Ascending aorta (tissue), 2 donors: ENCODE data around the gene RHBDL1. TPM values are rescaled to one million over a fixed set of nuclear protein-coding genes. Genes with fewer than 3 reads are reported as not detected.
A peak's percentile ranks its signal among the peaks of the same experiment; 100 is the strongest.

ENCODE experiments used
- DNase-seq, 2 donors: peaks; one replicate each; pipeline ENCODE4 v3.0.0-alpha.2; 2019; ENCODE audit warnings: low spot score in 2 of 2
- H3K27ac ChIP-seq, 2 donors: fragments of 200-600 bp; sonication (generic); one replicate each; pipeline ENCODE4 v1.5.1; 2016 to 2017; ENCODE audit warnings: mild to moderate bottlenecking in 1 of 2
- H3K27me3 ChIP-seq: fragments of 200-600 bp; sonication (generic); one replicate; pipeline ENCODE4 v1.5.1; 2017
- H3K36me3 ChIP-seq, 2 donors: fragments of 200-600 bp; sonication (generic); one replicate each; pipeline ENCODE4 v1.5.1; 2016
- H3K4me1 ChIP-seq, 2 donors: fragments of 200-600 bp; sonication (generic); one replicate each; pipeline ENCODE4 v1.5.1; 2016 to 2017; ENCODE audit warnings: mild to moderate bottlenecking in 1 of 2
- H3K4me3 ChIP-seq, 2 donors: fragments of 200-600 bp; sonication (generic); one replicate each; pipeline ENCODE4 v1.5.1; 2016 to 2017; ENCODE audit warnings: mild to moderate bottlenecking in 1 of 2
- H3K9me3 ChIP-seq, 2 donors: fragments of 200-600 bp; sonication (generic); one replicate each; pipeline ENCODE4 v1.5.1; 2016
- intact Hi-C: fragments of 100-400 bp; cut with DNase I; formaldehyde crosslinking; loops from one replicate; pipeline ENCODE4 v1.15.1; 2023
- total RNA-seq: library from RNA; depleted of rRNA; stranded (reverse); fragments of >200 nt; gene quantifications from one replicate; pipeline ENCODE4 v1.1.0, GENCODE V29; 2016
- TF ChIP-seq, protein P1 (sequence below), 3 experiments: fragments of 200-600 bp in 2 of 3; fragments of 450-650 bp in 1 of 3; sonication (generic) in 2 of 3; IDR thresholded peaks; one replicate each; pipeline ENCODE4 v1.5.1; 2016 to 2019; ENCODE audit warnings: antibody characterized with exemption in 3 of 3, mild to moderate bottlenecking in 1 of 3, moderate library complexity in 1 of 3

Gene RHBDL1
- total RNA-seq, 1 donor from 2014 or later: 1.1 TPM

DNA sequence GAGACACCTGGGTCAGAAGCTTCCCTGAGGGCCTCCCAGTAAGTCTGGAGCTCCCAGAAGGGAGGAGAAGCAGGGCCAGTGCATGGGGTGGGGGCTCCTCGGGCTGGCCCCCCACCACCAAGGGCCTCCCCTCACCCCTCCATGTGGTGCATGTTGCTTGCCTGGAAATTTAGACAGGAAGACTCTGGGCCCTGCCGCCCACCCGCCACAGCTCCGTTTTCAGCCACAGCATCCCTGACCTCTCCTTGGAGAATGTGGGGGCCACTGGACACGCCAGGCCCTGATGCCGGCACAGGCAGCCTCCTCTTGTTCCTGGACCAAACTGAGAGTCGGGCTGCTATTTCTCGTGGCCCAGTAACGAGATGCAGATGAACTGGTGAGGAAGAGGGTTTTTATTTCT is 36.6 kb upstream of the RHBDL1 start:
- TF ChIP-seq, protein P1, sequence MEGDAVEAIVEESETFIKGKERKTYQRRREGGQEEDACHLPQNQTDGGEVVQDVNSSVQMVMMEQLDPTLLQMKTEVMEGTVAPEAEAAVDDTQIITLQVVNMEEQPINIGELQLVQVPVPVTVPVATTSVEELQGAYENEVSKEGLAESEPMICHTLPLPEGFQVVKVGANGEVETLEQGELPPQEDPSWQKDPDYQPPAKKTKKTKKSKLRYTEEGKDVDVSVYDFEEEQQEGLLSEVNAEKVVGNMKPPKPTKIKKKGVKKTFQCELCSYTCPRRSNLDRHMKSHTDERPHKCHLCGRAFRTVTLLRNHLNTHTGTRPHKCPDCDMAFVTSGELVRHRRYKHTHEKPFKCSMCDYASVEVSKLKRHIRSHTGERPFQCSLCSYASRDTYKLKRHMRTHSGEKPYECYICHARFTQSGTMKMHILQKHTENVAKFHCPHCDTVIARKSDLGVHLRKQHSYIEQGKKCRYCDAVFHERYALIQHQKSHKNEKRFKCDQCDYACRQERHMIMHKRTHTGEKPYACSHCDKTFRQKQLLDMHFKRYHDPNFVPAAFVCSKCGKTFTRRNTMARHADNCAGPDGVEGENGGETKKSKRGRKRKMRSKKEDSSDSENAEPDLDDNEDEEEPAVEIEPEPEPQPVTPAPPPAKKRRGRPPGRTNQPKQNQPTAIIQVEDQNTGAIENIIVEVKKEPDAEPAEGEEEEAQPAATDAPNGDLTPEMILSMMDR (IDR thresholded peaks at IDR 0.05): no peak
- no peak for DNase-seq
- intact Hi-C loops: loop anchor here (5.0 kb wide), 1 partner anchor 973 kb away; the partner anchor contains the start of genes CRAMP1 and IFT140
- H3K4me1 ChIP-seq: peaks cover 12 to 27% of the 10 kb centered on the region in 2 donors
- H3K27me3 ChIP-seq: no peaks in the 10 kb centered on the region
- H3K4me3 ChIP-seq: no peak overlapping the region
- H3K36me3 ChIP-seq: peaks cover 5% of the 10 kb centered on the region in 2 donors
- no peak overlapping the region for H3K27ac ChIP-seq
- H3K9me3 ChIP-seq: no peaks in the 10 kb centered on the region

DNA sequence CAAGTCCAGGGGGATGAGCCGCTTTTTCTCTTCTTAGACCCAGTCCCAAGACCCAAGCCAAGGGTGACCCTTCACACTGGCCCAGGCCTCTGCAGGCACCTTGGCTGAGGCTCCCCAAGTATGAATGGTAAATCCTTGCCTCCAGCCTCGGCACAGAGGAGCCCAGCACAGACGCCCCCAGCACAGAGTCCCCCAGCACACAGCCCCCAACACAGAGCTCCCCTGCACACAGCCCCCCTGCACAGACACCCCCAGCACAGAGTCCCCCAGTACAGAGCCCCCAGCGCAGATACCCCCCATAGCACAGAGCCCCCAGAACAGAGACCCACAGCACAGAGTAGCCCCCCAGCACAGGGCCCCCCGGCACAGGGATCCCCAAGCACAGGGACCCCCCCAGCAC is 34.9 kb upstream of the RHBDL1 start:
- no peaks in the 10 kb centered on the region for H3K36me3 ChIP-seq
- peaks cover 7 to 20% of the 10 kb centered on the region in 2 donors for H3K4me1 ChIP-seq
- no peak for DNase-seq
- H3K4me3 ChIP-seq: no peak overlapping the region
- H3K27ac ChIP-seq: no peak overlapping the region
- intact Hi-C loops: no loop called here
- H3K27me3 ChIP-seq: no peaks in the 10 kb centered on the region
- TF ChIP-seq, protein P1 (IDR thresholded peaks at IDR 0.05): no peak
- no peaks in the 10 kb centered on the region for H3K9me3 ChIP-seq

DNA sequence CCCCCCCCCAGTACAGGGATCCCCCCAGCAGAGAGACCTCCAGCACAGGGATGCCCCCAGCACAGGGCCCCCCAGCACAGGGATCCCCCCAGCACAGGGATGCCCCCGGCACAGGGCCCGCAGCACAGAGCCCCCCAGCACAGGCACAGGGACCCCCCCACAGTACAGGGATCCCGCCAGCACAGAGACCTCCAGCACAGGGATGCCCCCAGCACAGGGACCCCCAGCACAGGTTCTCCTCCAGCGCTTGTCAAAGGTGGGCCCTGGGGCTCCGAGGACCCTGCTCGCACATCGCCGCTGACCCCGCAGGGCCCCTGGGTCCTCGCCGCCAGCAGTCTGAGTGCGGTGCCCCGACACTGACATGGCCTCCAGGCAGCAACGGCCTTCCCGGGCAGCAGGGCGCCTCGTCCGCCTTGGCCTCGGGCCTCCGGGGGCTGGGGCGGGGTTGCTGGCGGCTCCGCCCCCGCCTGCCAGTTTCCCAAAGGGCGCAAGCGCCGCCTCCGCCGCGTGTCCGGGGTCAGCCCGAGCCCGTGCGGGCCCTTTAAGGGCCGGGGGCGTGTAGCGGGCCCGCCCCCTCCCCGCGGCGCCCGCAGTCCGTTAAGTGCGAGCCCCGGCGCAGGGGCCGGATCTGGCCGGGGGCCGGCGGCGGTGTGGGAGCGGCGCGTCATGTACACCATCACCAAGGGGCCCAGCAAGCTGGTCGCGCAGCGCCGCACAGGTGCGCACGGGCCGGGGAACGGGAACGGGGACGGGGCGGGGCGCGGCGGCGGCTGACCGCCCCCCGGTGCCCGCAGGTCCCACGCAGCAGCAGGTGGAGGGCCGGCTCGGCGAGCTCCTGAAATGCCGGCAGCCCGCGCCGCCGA is 33.9 kb upstream of the RHBDL1 start, which contains the start of gene MCRIP2:
TSS of gene MCRIP2 (plus strand) at position 503 of the 863 bp plus-strand sequence. CDS start at position 667, 164 bp downstream.
- intact Hi-C loops: no loop called here
- peak in 1 of 2 donors; percentile 90 for DNase-seq

DNA sequence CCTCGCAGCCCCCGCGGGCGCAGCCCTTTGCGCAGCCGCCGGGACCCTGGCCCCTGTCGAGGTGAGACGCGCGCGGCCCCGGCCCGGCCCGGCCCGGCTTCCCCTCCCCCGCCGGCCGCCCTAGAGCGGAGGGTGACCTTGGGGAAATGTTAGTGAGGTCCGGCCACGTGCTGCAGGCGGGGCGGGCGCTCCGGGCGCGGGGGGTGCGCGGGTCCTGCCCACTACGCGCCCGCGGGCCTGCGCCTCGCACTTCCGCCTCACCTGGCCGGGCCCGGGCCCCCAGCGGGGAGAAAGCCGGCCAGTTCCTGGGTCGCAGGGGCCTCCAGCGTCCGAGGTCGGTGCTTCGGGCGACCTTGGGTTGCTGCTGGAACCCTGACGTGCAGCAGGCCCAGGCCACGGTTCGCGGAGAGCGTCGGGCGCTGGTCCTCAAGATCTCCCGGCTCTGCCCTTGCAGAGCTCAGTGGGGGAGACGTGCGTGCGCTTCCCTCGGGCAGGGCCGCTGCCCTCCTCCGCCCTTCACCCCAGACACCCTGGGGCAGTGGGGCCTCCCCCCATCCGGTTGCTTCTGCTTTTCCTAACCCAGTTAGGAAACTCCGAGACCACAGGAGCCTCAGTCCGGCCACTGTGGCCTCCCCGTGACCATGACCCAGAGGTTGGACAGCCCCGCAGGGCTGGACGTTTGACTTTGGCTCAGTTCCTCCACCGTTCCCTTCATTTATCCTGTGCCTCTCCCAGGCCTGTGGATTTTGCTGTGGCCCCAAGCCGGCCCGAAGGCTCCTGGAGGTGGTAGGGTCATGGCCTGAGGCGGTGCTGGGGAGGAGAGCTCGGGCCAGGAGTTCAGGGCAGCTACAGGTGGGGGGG is 33.1 kb upstream of the RHBDL1 start:
- TF ChIP-seq, protein P1 (IDR thresholded peaks at IDR 0.05): no peak
- DNase-seq: no peak
- Histone ChIP-seq H3K4me1 (peaks cover 6 to 16% of the 10 kb centered on the region in 2 donors), H3K9me3 (no peaks in the 10 kb centered on the region), H3K4me3 (peak overlapping the region; percentile 86 to 92), H3K36me3 (no peaks in the 10 kb centered on the region), H3K27me3 (no peaks in the 10 kb centered on the region), H3K27ac (peak overlapping the region; percentile 52 to 72)
- intact Hi-C loops: no loop called here

More for the DNA sequence above, 33.9 kb upstream of the RHBDL1 start, which contains the start of gene MCRIP2:
- peak within 1 kb of the TSS; percentile 52 to 72 for H3K27ac ChIP-seq
- no peaks in the 10 kb centered on the region for H3K36me3 ChIP-seq
- H3K9me3 ChIP-seq: no peaks in the 10 kb centered on the region
- peak within 1 kb of the TSS; percentile 86 to 92 for H3K4me3 ChIP-seq
- H3K27me3 ChIP-seq: no peaks in the 10 kb centered on the region
- TF ChIP-seq, protein P1 (IDR thresholded peaks at IDR 0.05): no peak
- peaks cover 6 to 18% of the 10 kb centered on the region in 2 donors for H3K4me1 ChIP-seq

DNA sequence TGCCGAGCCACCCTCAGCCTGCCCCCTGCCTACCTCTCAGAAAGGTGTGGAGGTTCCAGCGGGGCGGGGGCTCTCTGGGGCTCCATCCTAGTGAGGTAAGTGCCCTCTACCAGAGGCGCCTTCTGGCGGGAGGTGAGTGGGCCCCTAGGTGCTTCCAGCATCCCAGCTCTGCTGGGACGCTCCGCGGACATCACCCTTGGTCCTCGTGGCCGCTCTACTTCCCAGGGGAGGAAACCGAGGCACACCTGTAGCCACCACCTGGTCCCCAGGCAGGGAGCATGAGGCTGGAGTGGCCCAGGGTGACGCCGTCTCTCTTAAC is 32.5 kb upstream of the RHBDL1 start:
- TF ChIP-seq, protein P1 (IDR thresholded peaks at IDR 0.05): no peak
- no peaks in the 10 kb centered on the region for H3K27me3 ChIP-seq
- no peak for DNase-seq
- peak overlapping the region; percentile 86 to 92 for H3K4me3 ChIP-seq
- no peaks in the 10 kb centered on the region for H3K36me3 ChIP-seq
- intact Hi-C loops: no loop called here
- H3K27ac ChIP-seq: peak overlapping the region in 1 of 2 donors; percentile 3
- H3K4me1 ChIP-seq: peaks cover 8 to 19% of the 10 kb centered on the region in 2 donors
- H3K9me3 ChIP-seq: no peaks in the 10 kb centered on the region
